GM18498 (cell line): ENCODE data around the gene RHEBL1.

ENCODE experiments used
- ATAC-seq: cut with Tn5 transposase; IDR thresholded peaks from one replicate; pipeline ENCODE4 v1.9.1; 2021; ENCODE audit warnings: mild to moderate bottlenecking, moderate library complexity; ENCODE audit not compliant: unreplicated experiment

Gene RHEBL1

GRCh38 chr12:49022558-49023178 lies 47.1 kb downstream of the RHEBL1 start:
- no peak for ATAC-seq

- ATAC-seq, result no peak
Observed at GRCh38 chr12:49021292-49021915, 48.4 kb downstream of the RHEBL1 start.

GRCh38 chr12:49020441-49020840 lies 49.3 kb downstream of the RHEBL1 start:
- no peak for ATAC-seq

GRCh38 chr12:49019443-49020324 lies 50.1 kb downstream of the RHEBL1 start:
- ATAC-seq, result no peak

- peak; percentile 31 for ATAC-seq
Observed at GRCh38 chr12:49019120-49019430, 50.7 kb downstream of the RHEBL1 start.

GRCh38 chr12:49018261-49019119 lies 51.3 kb downstream of the RHEBL1 start, which contains the start of gene PRKAG1:
TSS of gene PRKAG1 (minus strand) at chr12:49018776. CDS start at chr12:49018740, 36 bp downstream.
- ATAC-seq, result peak; percentile 91

GRCh38 chr12:49017891-49018260 lies 51.9 kb downstream of the RHEBL1 start:
- peak; percentile 2 for ATAC-seq

GRCh38 chr12:49015196-49015595 lies 54.6 kb downstream of the RHEBL1 start:
- no peak for ATAC-seq
